IPS-18c (cell line): Measurements from ENCODE around the gene FAM76B.

Experiments used
- H3K4me3 ChIP-seq: 2 replicates; pipeline ENCODE4 v1.7.0; 2013; ENCODE audit warnings: low read depth, mild to moderate bottlenecking, low read length, moderate library complexity; ENCODE audit not compliant: insufficient read depth
- H3K9me3 ChIP-seq: one replicate; pipeline ENCODE4 v1.6.1; 2013; ENCODE audit warnings: mild to moderate bottlenecking, low read length, moderate library complexity; ENCODE audit not compliant: control insufficient read depth, insufficient read depth

FAM76B gene

DNA sequence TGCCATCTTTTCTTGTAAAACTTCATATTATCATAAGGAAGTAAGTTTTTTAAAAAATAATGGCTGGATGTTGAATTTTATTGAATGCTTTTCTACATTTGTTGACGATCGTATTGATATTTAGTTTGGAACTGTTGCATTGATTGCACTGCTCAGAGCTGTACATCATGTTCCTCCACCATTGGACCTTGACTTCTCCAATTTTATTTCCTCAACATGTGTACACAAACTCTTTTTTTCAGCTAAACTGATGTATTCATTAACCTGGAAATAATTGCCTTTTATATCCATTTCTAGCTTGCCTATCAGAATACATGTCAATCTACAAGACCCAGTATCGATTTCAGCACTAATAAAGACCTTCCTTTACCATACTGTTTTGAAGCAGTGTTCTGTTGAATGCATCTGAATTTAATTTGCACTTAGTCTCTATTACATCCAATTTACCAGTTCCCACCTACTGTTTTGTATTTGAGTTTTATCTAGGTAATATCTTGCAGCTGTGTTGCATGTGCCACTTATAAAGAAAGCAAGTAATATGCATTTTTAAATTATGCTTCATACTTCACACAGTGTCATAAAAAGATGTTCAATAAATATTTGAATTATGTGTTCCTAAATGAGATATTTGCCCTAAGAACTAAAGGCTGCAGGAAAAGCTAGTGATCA lies 6.2 kb upstream of the FAM76B start:
- no peak overlapping the region for H3K4me3 ChIP-seq
- no peaks in the 10 kb centered on the region for H3K9me3 ChIP-seq

GRCh38 chr11:95794086-95794485 lies 4.5 kb upstream of the FAM76B start:
- Histone ChIP-seq H3K4me3 (no peak overlapping the region), H3K9me3 (no peaks in the 10 kb centered on the region)

DNA sequence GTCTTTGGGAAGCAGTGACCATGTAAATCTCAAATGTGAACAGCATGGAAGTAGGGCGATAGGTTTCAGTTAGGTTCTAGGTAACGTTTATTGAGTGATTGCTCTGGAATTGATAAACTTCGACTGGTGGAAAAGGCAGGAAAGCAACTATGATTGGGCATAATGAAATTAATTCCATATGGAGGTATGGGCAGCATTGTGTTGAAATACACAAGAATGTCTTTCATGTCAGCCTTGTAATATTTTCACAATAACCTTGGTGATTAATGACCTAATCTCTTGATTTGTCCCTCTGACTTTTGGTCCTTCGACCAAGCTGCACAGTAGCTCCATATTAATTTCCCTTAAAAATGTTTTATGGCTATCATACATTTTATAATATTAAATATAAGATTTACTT lies 3.5 kb upstream of the FAM76B start:
- Histone ChIP-seq H3K9me3 (no peaks in the 10 kb centered on the region), H3K4me3 (no peak overlapping the region)

DNA sequence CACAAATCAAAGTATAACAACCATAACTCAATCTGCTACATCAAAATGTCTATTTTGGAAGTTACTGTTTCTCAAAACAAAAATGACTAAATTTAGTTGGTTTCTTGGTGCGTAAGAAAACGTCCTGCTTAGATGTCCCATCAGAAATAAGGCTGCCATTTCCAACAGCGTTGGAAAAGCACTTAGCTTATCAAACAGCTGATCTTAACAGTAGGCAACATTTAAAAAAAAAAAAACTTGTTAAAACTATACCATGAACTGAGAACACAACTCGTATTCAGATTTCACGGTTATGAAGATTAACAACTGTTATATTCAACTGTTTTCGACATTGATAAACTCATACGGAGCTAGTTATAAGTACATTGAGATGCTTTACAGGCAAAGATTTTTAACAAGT lies 3.1 kb upstream of the FAM76B start:
- H3K4me3 ChIP-seq, result no peak overlapping the region

DNA sequence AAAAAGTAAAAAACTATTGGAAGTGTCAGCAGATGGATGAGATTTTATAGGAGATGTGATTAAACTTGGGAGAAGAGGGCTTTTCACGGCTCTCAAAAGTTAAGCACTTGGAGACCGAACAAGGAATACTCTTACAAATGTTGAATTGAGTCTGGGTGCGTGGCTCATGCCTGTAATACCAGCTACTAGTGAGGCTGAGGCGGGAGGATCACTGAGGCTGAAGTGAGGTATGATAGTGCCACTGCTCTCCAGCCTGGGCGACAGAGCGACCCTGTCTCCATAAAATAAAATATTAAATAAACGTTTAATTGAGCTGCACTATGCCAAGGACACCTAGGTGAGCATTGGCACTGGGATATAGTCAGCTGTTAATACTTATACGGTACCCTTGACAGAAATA lies 2.6 kb upstream of the FAM76B start:
- Histone ChIP-seq H3K9me3 (no peaks in the 10 kb centered on the region), H3K4me3 (no peak overlapping the region)

More for the DNA sequence above, 3.1 kb upstream of the FAM76B start:
- no peaks in the 10 kb centered on the region for H3K9me3 ChIP-seq

DNA sequence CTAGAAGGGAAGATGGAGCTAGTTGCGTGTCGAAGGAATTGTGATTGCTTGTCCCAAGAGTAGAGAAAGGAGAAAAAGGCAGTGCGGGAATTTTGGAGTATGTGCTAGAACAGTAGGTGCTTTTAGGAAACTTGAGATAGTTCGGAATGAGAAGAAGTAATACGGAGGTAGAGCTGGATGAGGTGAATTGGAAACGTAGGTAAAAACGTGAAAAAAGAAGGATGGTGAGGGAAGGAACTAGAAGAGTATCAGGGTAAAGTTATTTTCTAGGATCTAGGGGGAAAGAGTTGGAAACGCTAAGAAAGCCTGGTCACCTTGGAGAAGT lies 2.1 kb upstream of the FAM76B start:
- H3K9me3 ChIP-seq, result no peaks in the 10 kb centered on the region
- H3K4me3 ChIP-seq, result peak overlapping the region; percentile 98

DNA sequence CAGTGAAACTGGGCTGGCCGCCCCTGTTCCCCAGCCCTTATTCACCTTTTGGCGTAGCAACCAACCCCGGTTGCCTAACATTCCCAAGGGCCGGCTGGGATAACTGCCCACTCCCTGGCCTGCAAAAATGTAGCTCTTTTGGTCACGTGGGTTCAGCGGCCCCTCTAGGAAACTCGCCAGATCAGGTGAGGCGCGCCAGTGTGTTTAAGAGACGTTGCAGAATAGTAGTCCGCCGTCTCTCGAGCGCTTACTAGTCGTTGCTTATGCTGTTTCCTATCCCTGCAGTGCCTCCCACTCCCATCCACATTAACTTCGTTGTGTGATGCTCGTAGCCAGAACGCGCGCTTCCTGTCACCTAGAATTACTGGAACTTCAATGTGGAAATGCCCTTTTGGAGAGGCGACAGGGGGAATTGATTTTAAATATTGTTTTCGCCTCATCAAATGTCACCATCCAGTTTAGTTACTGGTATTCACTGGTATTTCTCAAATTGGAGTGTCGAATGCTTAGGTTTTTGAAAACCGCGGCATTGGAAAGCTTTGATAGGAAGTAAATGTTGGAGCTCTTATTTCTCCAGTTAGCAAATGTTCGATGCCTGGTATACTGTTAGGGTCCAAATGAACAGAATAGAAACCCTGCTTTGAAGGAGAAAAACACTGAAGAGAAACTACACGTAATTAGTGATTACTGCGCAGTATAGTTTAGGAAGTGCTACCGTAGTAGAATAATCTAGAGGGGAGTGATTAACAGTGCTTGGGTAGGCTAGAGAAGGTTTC lies 1.5 kb upstream of the FAM76B start:
- Histone ChIP-seq H3K9me3 (no peaks in the 10 kb centered on the region), H3K4me3 (peak overlapping the region; percentile 98)

- no peaks in the 10 kb centered on the region for H3K9me3 ChIP-seq
- peak within 1 kb of the TSS; percentile 98 for H3K4me3 ChIP-seq
Measured at GRCh38 chr11:95790123-95790932, 746 bp upstream of the FAM76B start, which contains the start of gene CEP57. CEP57 (plus strand) TSS chr11:95790498; CDS start chr11:95790699, 201 bp downstream.

DNA sequence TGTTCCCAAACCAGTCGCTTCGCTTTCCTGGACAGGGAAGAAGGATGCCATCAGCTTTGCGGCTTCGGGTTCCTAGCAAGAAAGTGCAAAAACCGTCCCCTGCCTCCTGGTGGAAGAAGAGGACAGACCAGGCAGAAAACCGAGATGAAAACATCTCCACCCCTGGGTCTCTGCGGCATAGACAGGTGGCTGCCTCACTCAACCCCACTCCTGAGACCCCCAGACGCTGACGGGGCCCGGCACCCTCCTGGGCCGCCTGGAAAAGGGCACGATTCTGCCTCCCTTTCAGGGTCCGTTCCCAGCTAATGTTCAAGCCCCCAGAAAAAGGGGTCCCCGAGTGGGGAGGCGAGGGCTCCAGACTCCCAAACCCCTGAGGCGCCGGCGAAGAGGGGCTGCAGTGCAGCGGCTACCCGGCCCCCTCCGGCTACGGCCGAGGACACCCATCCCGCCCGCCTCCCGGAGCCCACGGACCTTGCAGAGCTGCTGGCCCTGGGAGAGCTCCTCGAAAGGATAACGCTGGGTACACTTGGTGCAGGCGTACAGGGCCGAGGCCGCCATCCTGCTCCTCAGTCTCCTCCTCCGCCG lies 569 bp downstream of the FAM76B start:
- H3K4me3 ChIP-seq, result peak overlapping the region; percentile 98
- H3K9me3 ChIP-seq, result no peaks in the 10 kb centered on the region

DNA sequence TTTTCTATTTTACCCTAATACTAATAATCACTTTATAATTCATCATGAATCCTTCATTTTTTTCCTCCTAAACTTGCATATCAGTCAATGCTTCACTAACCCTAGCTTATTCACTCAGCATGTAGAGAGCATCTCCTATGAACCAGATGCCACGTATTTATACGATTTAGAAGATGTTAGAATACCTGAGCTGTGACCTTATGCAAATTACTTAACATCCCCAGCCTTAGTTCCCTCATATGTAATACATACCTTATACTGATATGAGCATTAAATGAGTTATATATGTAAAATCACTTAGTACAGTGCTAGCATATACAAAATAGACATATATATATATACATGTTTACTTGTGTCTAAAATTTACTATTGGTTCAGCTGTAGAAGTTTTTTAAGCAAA lies 9.0 kb downstream of the FAM76B start:
- H3K9me3 ChIP-seq, result no peaks in the 10 kb centered on the region
- H3K4me3 ChIP-seq, result no peak overlapping the region

GRCh38 chr11:95778699-95779098 lies 10.9 kb downstream of the FAM76B start:
- Histone ChIP-seq H3K9me3 (no peaks in the 10 kb centered on the region), H3K4me3 (no peak overlapping the region)

DNA sequence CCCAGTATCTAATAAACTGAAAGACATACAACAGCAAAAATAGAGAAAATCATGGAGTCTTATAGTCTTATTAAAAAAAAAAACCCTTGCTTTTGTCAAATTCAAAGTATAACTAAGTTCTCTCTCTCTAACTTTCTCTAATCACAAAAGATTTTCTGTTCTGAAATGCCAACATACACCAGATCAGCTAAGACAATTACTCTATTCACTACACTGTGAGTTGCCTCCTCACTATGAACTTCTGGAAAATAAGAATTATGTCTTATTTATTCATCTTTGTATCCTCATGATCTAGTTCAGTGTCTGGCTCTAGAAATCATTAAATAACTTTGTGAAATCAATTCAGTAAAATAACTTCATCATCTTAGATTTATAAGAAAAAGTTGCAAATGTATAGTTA lies 12.7 kb downstream of the FAM76B start:
- H3K4me3 ChIP-seq, result no peak overlapping the region
- H3K9me3 ChIP-seq, result no peaks in the 10 kb centered on the region

DNA sequence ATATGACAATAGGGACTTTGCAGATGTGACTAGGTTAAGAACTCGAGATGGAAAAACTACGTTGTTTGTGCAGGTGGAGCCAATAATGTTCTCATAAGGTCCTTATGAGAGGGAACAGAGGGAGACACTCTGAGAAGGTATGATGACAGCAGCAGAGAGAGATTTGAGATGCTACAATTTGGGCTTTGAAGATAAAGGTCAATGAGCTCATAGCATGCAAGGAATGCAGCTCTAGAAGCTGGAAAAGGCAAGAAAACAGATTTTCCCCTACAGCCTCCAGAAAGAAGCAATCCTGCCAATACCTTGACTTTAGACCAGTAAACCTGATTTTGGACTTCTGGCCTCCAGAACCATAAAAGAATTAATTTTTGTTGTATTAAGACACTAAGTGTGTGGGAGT lies 21.1 kb downstream of the FAM76B start:
- Histone ChIP-seq H3K9me3 (no peaks in the 10 kb centered on the region), H3K4me3 (no peak overlapping the region)

DNA sequence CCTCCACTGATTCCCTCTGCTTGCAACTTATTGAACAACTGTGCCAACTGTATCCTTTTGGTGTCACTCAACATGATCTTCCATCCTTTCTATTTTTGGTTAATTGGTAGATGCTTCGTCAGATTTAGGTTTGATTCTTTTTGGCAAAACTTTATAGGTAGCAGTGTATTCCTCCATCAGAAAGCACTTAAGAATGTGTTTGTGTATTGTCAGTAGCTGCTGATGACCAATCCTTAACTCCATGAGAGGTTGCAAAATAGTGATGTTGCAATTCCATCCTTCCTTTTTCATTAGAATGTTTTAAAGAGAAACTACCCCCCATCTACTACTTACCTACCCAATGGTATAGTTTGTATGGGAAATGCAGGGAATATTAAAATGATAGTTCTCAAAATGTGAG lies 22.1 kb downstream of the FAM76B start:
- Histone ChIP-seq H3K4me3 (no peak overlapping the region), H3K9me3 (no peaks in the 10 kb centered on the region)

- Histone ChIP-seq H3K9me3 (no peaks in the 10 kb centered on the region), H3K4me3 (no peak overlapping the region)
Measured at GRCh38 chr11:95766701-95767100, 22.9 kb downstream of the FAM76B start.

DNA sequence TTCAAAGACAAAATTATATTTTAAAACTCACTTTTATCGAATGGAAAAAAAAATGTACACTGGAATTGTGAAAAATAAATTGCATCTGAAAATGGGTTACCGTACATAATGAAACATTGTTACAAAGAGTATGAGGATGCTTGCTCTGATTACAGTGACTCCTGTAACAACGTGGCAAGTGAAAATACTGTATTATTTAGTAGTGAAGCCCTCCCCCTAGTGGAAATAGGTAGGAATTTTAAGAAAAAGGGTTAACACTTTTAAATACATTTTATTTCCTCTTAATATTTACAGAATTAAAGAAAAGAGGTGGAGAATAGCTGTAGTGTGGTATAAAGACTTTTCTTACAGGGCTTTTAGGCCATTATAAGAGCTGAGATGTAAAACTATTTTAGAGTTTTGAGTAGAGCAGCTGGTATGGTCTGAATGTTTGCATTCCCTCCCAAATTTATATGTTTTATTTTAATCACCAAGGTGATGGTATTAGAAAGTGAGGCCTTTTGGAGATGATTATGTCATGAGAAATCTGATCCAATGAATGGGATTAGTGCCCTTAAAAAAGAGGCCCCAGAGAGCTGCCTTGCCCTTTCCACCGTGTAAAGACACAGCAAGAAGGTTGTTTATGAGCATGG lies 25.2 kb downstream of the FAM76B start:
- Histone ChIP-seq H3K9me3 (no peaks in the 10 kb centered on the region), H3K4me3 (no peak overlapping the region)

GRCh38 chr11:95762534-95762933 lies 27.0 kb downstream of the FAM76B start:
- Histone ChIP-seq H3K4me3 (no peak overlapping the region), H3K9me3 (no peaks in the 10 kb centered on the region)
